HCT116 (cell line): Measurements from ENCODE around the gene TRPM3. TPM values are rescaled to one million over a fixed set of nuclear protein-coding genes. Genes with fewer than 3 reads are reported as not detected.

Experiments used
- ATAC-seq: fragments of 200-7000 bp; cut with Tn5 transposase; 2 replicates; pipeline ENCODE4 v1.9.1; 2020; ENCODE audit warnings: mild to moderate bottlenecking, moderate library complexity
- BruUV-seq: library from RNA; stranded (reverse); fragments of 400-500 nt; replicated peaks from 2 replicates; lab custom pipeline; 2021; lab: Mats Ljungman, UMichigan
- CTCF ChIA-PET: fragments of 300-600 bp; sonication (Branson Sonifier 250); formaldehyde crosslinking; loops from one replicate; lab custom pipeline; 2021; ENCODE audit warnings: antibody characterized with exemption; lab: Charles Lee
- POLR2A ChIA-PET: fragments of 300-600, 350-600 bp; sonication (Branson Sonifier 250); formaldehyde crosslinking; loops from one replicate; lab custom pipeline; 2021; ENCODE audit warnings: antibody characterized with exemption; lab: Charles Lee
- RAD21 ChIA-PET, 2 experiments: fragments of 300-600 bp; sonication (Branson Sonifier 250); formaldehyde crosslinking; loops; one replicate each; lab custom pipeline; 2023; ENCODE audit warnings: low total read pairs in 2 of 2; ENCODE audit not compliant: uncharacterized antibody in 2 of 2, unreplicated experiment in 2 of 2, low non-redundant PET in 1 of 2; lab: Charles Lee
- DNase-seq: peaks from one replicate; pipeline ENCODE4 v3.0.0-alpha.2; 2010; ENCODE audit warnings: low read depth, low spot score
- H2AFZ ChIP-seq: fragments of 200-600 bp; shearing (Covaris generic), sonication (generic); 2 replicates; pipeline ENCODE4 v1.6.1; 2017; ENCODE audit warnings: low read depth, mixed run types, mixed read lengths, antibody characterized with exemption, low read length; ENCODE audit not compliant: poor library complexity, severe bottlenecking
- H3K27ac ChIP-seq: 2 replicates; pipeline ENCODE4 v1.5.1; 2012; ENCODE audit warnings: low read depth, low read length
- H3K27me3 ChIP-seq: fragments of 200-600 bp; sonication (generic); 2 replicates; pipeline ENCODE4 v1.6.1; 2016; ENCODE audit warnings: mixed run types, low read length, mixed read lengths; ENCODE audit not compliant: insufficient read depth
- H3K36me3 ChIP-seq, 2 experiments: fragments of 200-500 bp in 1 of 2; fragments of 200-600 bp in 1 of 2; sonication (Bioruptor generic) in 1 of 2; sonication (generic) in 1 of 2; 2 replicates each; pipeline versions ENCODE4 v1.5.1 to v1.6.1; 2014 to 2016; ENCODE audit warnings: low read length in 2 of 2, inconsistent platforms in 1 of 2, mixed read lengths in 1 of 2, mixed run types in 1 of 2; ENCODE audit not compliant: insufficient read depth in 2 of 2, control insufficient read depth in 1 of 2
- H3K4me1 ChIP-seq, 2 experiments: fragments of 200-600 bp in 1 of 2; sonication (generic) in 1 of 2; 2 replicates each; pipeline versions ENCODE4 v1.5.1 to v1.6.1; 2012 to 2017; ENCODE audit warnings: low read length in 2 of 2, inconsistent platforms in 1 of 2, mild to moderate bottlenecking in 1 of 2, mixed read lengths in 1 of 2, mixed run types in 1 of 2, moderate library complexity in 1 of 2; ENCODE audit not compliant: insufficient read depth in 2 of 2, control insufficient read depth in 1 of 2
- H3K4me2 ChIP-seq: fragments of 200-600 bp; sonication (generic); 2 replicates; pipeline ENCODE4 v1.6.1; 2017; ENCODE audit warnings: mixed run types, low read length, mixed read lengths
- H3K4me3 ChIP-seq, 2 experiments: fragments of 200-600 bp in 1 of 2; sonication (generic) in 1 of 2; replicated peaks in 1 of 2; 2 replicates each; pipeline ENCODE4 v1.5.1; 2011 to 2016; ENCODE audit warnings: low read length in 2 of 2, control low read depth in 1 of 2, low read depth in 1 of 2, mild to moderate bottlenecking in 1 of 2, mixed read lengths in 1 of 2, mixed run types in 1 of 2
- H3K79me2 ChIP-seq: fragments of 200-600 bp; sonication (generic); 2 replicates; pipeline ENCODE4 v1.6.1; 2017; ENCODE audit warnings: mild to moderate bottlenecking, mixed run types, low read length, moderate library complexity, mixed read lengths; ENCODE audit not compliant: insufficient read depth
- H3K9ac ChIP-seq: fragments of 200-600 bp; sonication (generic); 2 replicates; pipeline ENCODE4 v1.6.1; 2016; ENCODE audit warnings: low read length, mixed read lengths
- H3K9me2 ChIP-seq: fragments of 200-600 bp; sonication (generic), shearing (Covaris generic); 2 replicates; pipeline ENCODE4 v1.6.1; 2017; ENCODE audit warnings: mixed run types, mild to moderate bottlenecking, moderate library complexity; ENCODE audit not compliant: insufficient read depth
- H3K9me3 ChIP-seq, 2 experiments: fragments of 200-500 bp in 1 of 2; fragments of 200-600 bp in 1 of 2; sonication (Bioruptor generic) in 1 of 2; sonication (generic) in 1 of 2; 2 replicates each; pipeline ENCODE4 v1.6.1; 2014 to 2017; ENCODE audit warnings: low read length in 2 of 2, mixed read lengths in 2 of 2, inconsistent platforms in 1 of 2, low read depth in 1 of 2, mild to moderate bottlenecking in 1 of 2, mixed run types in 1 of 2, moderate library complexity in 1 of 2; ENCODE audit not compliant: control insufficient read depth in 1 of 2, insufficient read depth in 1 of 2
- H4K20me1 ChIP-seq: fragments of 200-600 bp; sonication (generic), shearing (Covaris generic); 2 replicates; pipeline ENCODE4 v1.6.1; 2017; ENCODE audit warnings: mixed run types, mild to moderate bottlenecking, moderate library complexity; ENCODE audit not compliant: insufficient read depth
- CBX3 ChIP-seq: IDR thresholded peaks from 2 replicates; pipeline ENCODE4 v1.6.1; 2012; ENCODE audit warnings: low read depth
- CTCF ChIP-seq, 3 experiments: fragments of 200-600 bp in 1 of 3; sonication (generic) in 1 of 3; IDR thresholded peaks in 2 of 3; conservative IDR thresholded peaks in 1 of 3; 2 replicates each; pipeline ENCODE4 v1.5.1; 2012 to 2017; ENCODE audit warnings: low read depth in 2 of 3, low read length in 2 of 3, antibody characterized with exemption in 1 of 3, borderline replicate concordance in 1 of 3, control low read depth in 1 of 3, mild to moderate bottlenecking in 1 of 3, mixed read lengths in 1 of 3, mixed run types in 1 of 3, moderate library complexity in 1 of 3; ENCODE audit not compliant: insufficient read depth in 1 of 3
- EGR1 ChIP-seq: IDR thresholded peaks from 2 replicates; pipeline ENCODE4 v1.6.1; 2012; ENCODE audit warnings: low read depth
- ELF1 ChIP-seq: IDR thresholded peaks from 2 replicates; pipeline ENCODE4 v1.6.1; 2012; ENCODE audit warnings: low read depth, borderline replicate concordance
- EZH2 ChIP-seq: fragments of 200-600 bp; sonication (generic); IDR thresholded peaks from 2 replicates; pipeline ENCODE4 v1.6.1; 2017; ENCODE audit warnings: antibody characterized with exemption, mixed run types
- EZH2phosphoT487 ChIP-seq: fragments of 200-600 bp; IDR thresholded peaks from 2 replicates; pipeline ENCODE4 v1.6.1; 2018; ENCODE audit warnings: antibody characterized with exemption, borderline replicate concordance
- MAX ChIP-seq: IDR thresholded peaks from 2 replicates; pipeline ENCODE4 v1.6.1; 2012
- POLR2A ChIP-seq: IDR thresholded peaks from 2 replicates; pipeline ENCODE4 v1.7.0; 2011; ENCODE audit warnings: borderline replicate concordance; ENCODE audit not compliant: insufficient read depth, insufficient read length; ENCODE audit errors: extremely low read depth
- RAD21 ChIP-seq: IDR thresholded peaks from 2 replicates; pipeline ENCODE4 v1.6.1; 2012; ENCODE audit warnings: low read depth, mild to moderate bottlenecking
- SIN3A ChIP-seq: IDR thresholded peaks from 2 replicates; pipeline ENCODE4 v1.6.1; 2012; ENCODE audit warnings: low read depth
- SP1 ChIP-seq: IDR thresholded peaks from 2 replicates; pipeline ENCODE4 v1.6.1; 2012; ENCODE audit warnings: low read depth
- YY1 ChIP-seq: IDR thresholded peaks from 2 replicates; pipeline ENCODE4 v1.6.1; 2011; ENCODE audit warnings: low read length, low read depth, moderate library complexity, mild to moderate bottlenecking; ENCODE audit not compliant: insufficient replicate concordance; ENCODE audit errors: extremely low read depth
- ZBTB33 ChIP-seq: IDR thresholded peaks from 2 replicates; pipeline ENCODE4 v1.6.1; 2011; ENCODE audit warnings: mild to moderate bottlenecking, low read length, moderate library complexity; ENCODE audit not compliant: insufficient replicate concordance; ENCODE audit errors: extremely low read depth
- ZFX ChIP-seq: fragments of 450-650 bp; IDR thresholded peaks from 2 replicates; pipeline ENCODE4 v1.6.1; 2017
- intact Hi-C: fragments of 100-400 bp; cut with micrococcal nuclease; formaldehyde crosslinking; loops from 2 replicates; pipeline ENCODE4 v1.10.0; 2022
- total RNA-seq: library from RNA; stranded (reverse); gene quantifications from one replicate; pipeline ENCODE4 v1.2.1, GENCODE V29; 2021; ENCODE audit not compliant: unreplicated experiment
- TF ChIP-seq, protein P1 (sequence below): IDR thresholded peaks from 2 replicates; pipeline ENCODE4 v1.6.1; 2012; ENCODE audit warnings: low read depth

TRPM3 gene
- total RNA-seq, 1 experiment from 2014 or later = not detected

GRCh38 chr9:71005456-71005855 is 116.0 kb downstream of the TRPM3 start (continued):
- no peak for TF ChIP-seq CTCF (IDR thresholded peaks at IDR 0.05 in 2 of 3, conservative IDR thresholded peaks at IDR 0.05 in 1 of 3; ENCODE audit: borderline replicate concordance in 1 of 3, insufficient read depth in 1 of 3, low read depth in 2 of 3, low read length in 2 of 3)
- no peak for TF ChIP-seq YY1
- no peak for TF ChIP-seq RAD21
- TF ChIP-seq ZFX = no peak

DNA sequence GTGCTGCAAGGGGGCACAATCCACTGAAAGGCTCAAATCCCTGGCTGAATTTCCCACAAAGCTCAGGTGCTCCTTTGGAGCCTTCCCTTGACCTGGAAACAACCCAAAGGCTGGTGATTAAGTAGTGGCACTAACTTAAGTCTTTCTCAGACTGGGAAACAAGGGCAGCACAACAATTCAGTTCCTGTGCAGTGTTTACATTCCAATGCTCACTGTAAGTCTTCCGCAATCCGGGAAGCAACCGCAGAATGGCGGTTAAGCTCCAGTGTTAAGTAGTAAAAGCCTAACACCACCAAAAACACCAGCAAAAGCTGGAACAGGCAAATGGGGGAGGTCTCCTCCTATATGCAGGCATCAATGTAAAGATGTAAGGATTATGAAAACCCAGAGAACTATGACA is 117.2 kb downstream of the TRPM3 start:
- Histone ChIP-seq H3K36me3 (no peaks in the 10 kb centered on the region), H2AFZ (no peak overlapping the region), H3K9me3 (no peaks in the 10 kb centered on the region), H3K9me2 (no peaks in the 10 kb centered on the region), H4K20me1 (no peaks in the 10 kb centered on the region), H3K4me1 (no peaks in the 10 kb centered on the region), H3K4me2 (no peak overlapping the region), H3K9ac (no peak overlapping the region), H3K27me3 (no peaks in the 10 kb centered on the region), H3K79me2 (no peaks in the 10 kb centered on the region), H3K27ac (no peak overlapping the region), H3K4me3 (no peak overlapping the region)
- DNase-seq (no peak), ATAC-seq (no peak)
- CTCF ChIA-PET = interaction anchor here (0.6 to 1.0 kb wide), 2 partner anchors 20 to 364 kb away, joined by 4 read pairs; no protein-coding TSS in a partner anchor
- intact Hi-C loops = no loop called here
- POLR2A ChIA-PET = no interaction called here
- BruUV-seq = no TSS peak
- RAD21 ChIA-PET = no interaction called here
- TF ChIP-seq SP1 (no peak), EZH2 (no peak), CBX3 (no peak), ELF1 (no peak), ZFX (no peak), MAX (no peak), CTCF (IDR thresholded peaks at IDR 0.05 in 2 of 3, conservative IDR thresholded peaks at IDR 0.05 in 1 of 3; ENCODE audit: borderline replicate concordance in 1 of 3, insufficient read depth in 1 of 3, low read depth in 2 of 3, low read length in 2 of 3) (no peak), POLR2A (no peak), SIN3A (no peak), RAD21 (no peak), EGR1 (no peak), EZH2phosphoT487 (no peak), ZBTB33 (no peak)
- TF ChIP-seq, protein P1, sequence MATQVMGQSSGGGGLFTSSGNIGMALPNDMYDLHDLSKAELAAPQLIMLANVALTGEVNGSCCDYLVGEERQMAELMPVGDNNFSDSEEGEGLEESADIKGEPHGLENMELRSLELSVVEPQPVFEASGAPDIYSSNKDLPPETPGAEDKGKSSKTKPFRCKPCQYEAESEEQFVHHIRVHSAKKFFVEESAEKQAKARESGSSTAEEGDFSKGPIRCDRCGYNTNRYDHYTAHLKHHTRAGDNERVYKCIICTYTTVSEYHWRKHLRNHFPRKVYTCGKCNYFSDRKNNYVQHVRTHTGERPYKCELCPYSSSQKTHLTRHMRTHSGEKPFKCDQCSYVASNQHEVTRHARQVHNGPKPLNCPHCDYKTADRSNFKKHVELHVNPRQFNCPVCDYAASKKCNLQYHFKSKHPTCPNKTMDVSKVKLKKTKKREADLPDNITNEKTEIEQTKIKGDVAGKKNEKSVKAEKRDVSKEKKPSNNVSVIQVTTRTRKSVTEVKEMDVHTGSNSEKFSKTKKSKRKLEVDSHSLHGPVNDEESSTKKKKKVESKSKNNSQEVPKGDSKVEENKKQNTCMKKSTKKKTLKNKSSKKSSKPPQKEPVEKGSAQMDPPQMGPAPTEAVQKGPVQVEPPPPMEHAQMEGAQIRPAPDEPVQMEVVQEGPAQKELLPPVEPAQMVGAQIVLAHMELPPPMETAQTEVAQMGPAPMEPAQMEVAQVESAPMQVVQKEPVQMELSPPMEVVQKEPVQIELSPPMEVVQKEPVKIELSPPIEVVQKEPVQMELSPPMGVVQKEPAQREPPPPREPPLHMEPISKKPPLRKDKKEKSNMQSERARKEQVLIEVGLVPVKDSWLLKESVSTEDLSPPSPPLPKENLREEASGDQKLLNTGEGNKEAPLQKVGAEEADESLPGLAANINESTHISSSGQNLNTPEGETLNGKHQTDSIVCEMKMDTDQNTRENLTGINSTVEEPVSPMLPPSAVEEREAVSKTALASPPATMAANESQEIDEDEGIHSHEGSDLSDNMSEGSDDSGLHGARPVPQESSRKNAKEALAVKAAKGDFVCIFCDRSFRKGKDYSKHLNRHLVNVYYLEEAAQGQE = no peak
